Neural cell (in vitro differentiated cells): ENCODE measurements around the gene PRRG3. TPM values are rescaled to one million over a fixed set of nuclear protein-coding genes. Genes with fewer than 3 reads are reported as not detected.

ENCODE experiments used
- H2AFZ ChIP-seq: fragments of 200-600, 300-800 bp; sonication (generic), shearing (Covaris generic); 2 replicates; pipeline ENCODE4 v1.6.0; 2014; ENCODE audit warnings: low read depth, mild to moderate bottlenecking, antibody characterized with exemption, low read length, moderate library complexity
- H3F3A ChIP-seq: fragments of 200-600 bp; shearing (Covaris generic); 2 replicates; pipeline ENCODE4 v1.6.1; 2016; ENCODE audit warnings: mild to moderate bottlenecking, moderate library complexity, mixed read lengths, antibody characterized with exemption, low read length; ENCODE audit not compliant: insufficient read depth, poor library complexity, severe bottlenecking
- H3K27ac ChIP-seq: fragments of 200-600, 300-800 bp; sonication (generic), shearing (Covaris generic); 2 replicates; pipeline ENCODE4 v1.5.1; 2014; ENCODE audit warnings: mild to moderate bottlenecking, low read length, moderate library complexity
- H3K27me3 ChIP-seq: fragments of 300-800, 200-600 bp; sonication (generic), shearing (Covaris generic); 2 replicates; pipeline ENCODE4 v1.6.0; 2014; ENCODE audit warnings: mild to moderate bottlenecking, low read depth, low read length, moderate library complexity; ENCODE audit not compliant: insufficient read depth
- H3K36me3 ChIP-seq: fragments of 300-800, 200-600 bp; sonication (generic), shearing (Covaris generic); 2 replicates; pipeline ENCODE4 v1.5.1; 2014; ENCODE audit warnings: mild to moderate bottlenecking, antibody characterized with exemption, low read length, moderate library complexity; ENCODE audit not compliant: insufficient read depth
- H3K4me2 ChIP-seq: fragments of 300-800, 200-600 bp; sonication (generic), shearing (Covaris generic); 2 replicates; pipeline ENCODE4 v1.6.0; 2014; ENCODE audit warnings: mild to moderate bottlenecking, low read length
- H3K4me3 ChIP-seq: fragments of 300-800, 200-600 bp; sonication (generic), shearing (Covaris generic); 2 replicates; pipeline ENCODE4 v1.5.1; 2014; ENCODE audit warnings: mild to moderate bottlenecking, low read length, moderate library complexity
- H3K79me2 ChIP-seq: fragments of 200-600 bp; shearing (Covaris generic); replicated peaks from 2 replicates; pipeline ENCODE4 v1.6.0; 2014; ENCODE audit warnings: mild to moderate bottlenecking, low read length, moderate library complexity; ENCODE audit not compliant: insufficient read depth
- H3K9ac ChIP-seq: fragments of 300-800, 200-600 bp; sonication (generic), shearing (Covaris generic); 2 replicates; pipeline ENCODE4 v1.6.1; 2016; ENCODE audit warnings: mild to moderate bottlenecking, low read length, mixed read lengths
- H3K9me2 ChIP-seq: fragments of 200-600 bp; shearing (Covaris generic); 2 replicates; pipeline ENCODE4 v1.6.1; 2016; ENCODE audit warnings: mild to moderate bottlenecking, low read length, mixed read lengths; ENCODE audit not compliant: insufficient read depth
- H3K9me3 ChIP-seq: fragments of 200-600, 300-800 bp; sonication (generic), shearing (Covaris generic); 2 replicates; pipeline ENCODE4 v1.6.1; 2016; ENCODE audit warnings: mild to moderate bottlenecking, mixed run types, low read length, moderate library complexity, mixed read lengths
- H4K20me1 ChIP-seq: fragments of 200-600 bp; shearing (Covaris generic); 2 replicates; pipeline ENCODE4 v1.6.1; 2016; ENCODE audit warnings: mild to moderate bottlenecking, mixed run types; ENCODE audit not compliant: insufficient read depth
- EP300 ChIP-seq: fragments of 450-650 bp; conservative IDR thresholded peaks from 2 replicates; pipeline ENCODE4 v1.6.1; 2014; ENCODE audit warnings: antibody characterized with exemption, mild to moderate bottlenecking, moderate library complexity; ENCODE audit not compliant: poor library complexity, severe bottlenecking
- EZH2 ChIP-seq: fragments of 200-600, 300-800 bp; shearing (Covaris generic), sonication (generic); IDR thresholded peaks from 2 replicates; pipeline ENCODE4 v1.6.1; 2014; ENCODE audit warnings: antibody characterized with exemption, low read length, borderline replicate concordance, mild to moderate bottlenecking; ENCODE audit not compliant: insufficient read depth, poor library complexity, severe bottlenecking
- MXI1 ChIP-seq: fragments of 450-650 bp; conservative IDR thresholded peaks from 2 replicates; pipeline ENCODE4 v1.6.1; 2014; ENCODE audit warnings: antibody characterized with exemption, mild to moderate bottlenecking; ENCODE audit not compliant: poor library complexity, severe bottlenecking
- POLR2AphosphoS5 ChIP-seq: IDR thresholded peaks from 2 replicates; pipeline ENCODE4 v1.6.1; 2012
- RAD21 ChIP-seq: fragments of 450-650 bp; conservative IDR thresholded peaks from 2 replicates; pipeline ENCODE4 v1.6.1; 2014; ENCODE audit warnings: antibody characterized with exemption, mild to moderate bottlenecking, moderate library complexity
- SMC3 ChIP-seq: fragments of 450-650 bp; conservative IDR thresholded peaks from 2 replicates; pipeline ENCODE4 v1.6.1; 2014; ENCODE audit warnings: antibody characterized with exemption, mild to moderate bottlenecking, moderate library complexity; ENCODE audit not compliant: poor library complexity
- TAF1 ChIP-seq: IDR thresholded peaks from 2 replicates; pipeline ENCODE4 v1.6.1; 2012; ENCODE audit warnings: low read depth
- polyA plus RNA-seq: library from polyadenylated mRNA; depleted of rRNA; stranded (reverse); fragments of >200 nt; gene quantifications from 2 replicates; pipeline ENCODE4 v1.2.3, GENCODE V29; 2014
- TF ChIP-seq, protein P1 (sequence below): IDR thresholded peaks from 2 replicates; pipeline ENCODE4 v1.6.1; 2012; ENCODE audit warnings: borderline replicate concordance
- TF ChIP-seq, protein P2 (sequence below): fragments of 450-650 bp; IDR thresholded peaks from 2 replicates; pipeline ENCODE4 v1.5.1; 2014; ENCODE audit warnings: antibody characterized with exemption, mild to moderate bottlenecking, moderate library complexity; ENCODE audit not compliant: poor library complexity, severe bottlenecking

The PRRG3 gene
- polyA plus RNA-seq, 1 donor from 2014 or later: not detected

- Histone ChIP-seq H3K4me3 (no peak overlapping the region), H3K9ac (no peak overlapping the region), H3K27ac (no peak overlapping the region), H3K36me3 (no peaks in the 10 kb centered on the region), H3K4me2 (no peak overlapping the region), H3K27me3 (no peaks in the 10 kb centered on the region), H3F3A (no peaks in the 10 kb centered on the region), H3K79me2 (no peaks in the 10 kb centered on the region), H2AFZ (no peak overlapping the region), H3K9me2 (no peaks in the 10 kb centered on the region), H4K20me1 (no peaks in the 10 kb centered on the region), H3K9me3 (no peaks in the 10 kb centered on the region)
- TF ChIP-seq RAD21 (no peak), EP300 (no peak), TAF1 (no peak), MXI1 (no peak), EZH2 (no peak), SMC3 (no peak), POLR2AphosphoS5 (no peak)
- TF ChIP-seq, protein P1, sequence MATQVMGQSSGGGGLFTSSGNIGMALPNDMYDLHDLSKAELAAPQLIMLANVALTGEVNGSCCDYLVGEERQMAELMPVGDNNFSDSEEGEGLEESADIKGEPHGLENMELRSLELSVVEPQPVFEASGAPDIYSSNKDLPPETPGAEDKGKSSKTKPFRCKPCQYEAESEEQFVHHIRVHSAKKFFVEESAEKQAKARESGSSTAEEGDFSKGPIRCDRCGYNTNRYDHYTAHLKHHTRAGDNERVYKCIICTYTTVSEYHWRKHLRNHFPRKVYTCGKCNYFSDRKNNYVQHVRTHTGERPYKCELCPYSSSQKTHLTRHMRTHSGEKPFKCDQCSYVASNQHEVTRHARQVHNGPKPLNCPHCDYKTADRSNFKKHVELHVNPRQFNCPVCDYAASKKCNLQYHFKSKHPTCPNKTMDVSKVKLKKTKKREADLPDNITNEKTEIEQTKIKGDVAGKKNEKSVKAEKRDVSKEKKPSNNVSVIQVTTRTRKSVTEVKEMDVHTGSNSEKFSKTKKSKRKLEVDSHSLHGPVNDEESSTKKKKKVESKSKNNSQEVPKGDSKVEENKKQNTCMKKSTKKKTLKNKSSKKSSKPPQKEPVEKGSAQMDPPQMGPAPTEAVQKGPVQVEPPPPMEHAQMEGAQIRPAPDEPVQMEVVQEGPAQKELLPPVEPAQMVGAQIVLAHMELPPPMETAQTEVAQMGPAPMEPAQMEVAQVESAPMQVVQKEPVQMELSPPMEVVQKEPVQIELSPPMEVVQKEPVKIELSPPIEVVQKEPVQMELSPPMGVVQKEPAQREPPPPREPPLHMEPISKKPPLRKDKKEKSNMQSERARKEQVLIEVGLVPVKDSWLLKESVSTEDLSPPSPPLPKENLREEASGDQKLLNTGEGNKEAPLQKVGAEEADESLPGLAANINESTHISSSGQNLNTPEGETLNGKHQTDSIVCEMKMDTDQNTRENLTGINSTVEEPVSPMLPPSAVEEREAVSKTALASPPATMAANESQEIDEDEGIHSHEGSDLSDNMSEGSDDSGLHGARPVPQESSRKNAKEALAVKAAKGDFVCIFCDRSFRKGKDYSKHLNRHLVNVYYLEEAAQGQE: no peak
- TF ChIP-seq, protein P2, sequence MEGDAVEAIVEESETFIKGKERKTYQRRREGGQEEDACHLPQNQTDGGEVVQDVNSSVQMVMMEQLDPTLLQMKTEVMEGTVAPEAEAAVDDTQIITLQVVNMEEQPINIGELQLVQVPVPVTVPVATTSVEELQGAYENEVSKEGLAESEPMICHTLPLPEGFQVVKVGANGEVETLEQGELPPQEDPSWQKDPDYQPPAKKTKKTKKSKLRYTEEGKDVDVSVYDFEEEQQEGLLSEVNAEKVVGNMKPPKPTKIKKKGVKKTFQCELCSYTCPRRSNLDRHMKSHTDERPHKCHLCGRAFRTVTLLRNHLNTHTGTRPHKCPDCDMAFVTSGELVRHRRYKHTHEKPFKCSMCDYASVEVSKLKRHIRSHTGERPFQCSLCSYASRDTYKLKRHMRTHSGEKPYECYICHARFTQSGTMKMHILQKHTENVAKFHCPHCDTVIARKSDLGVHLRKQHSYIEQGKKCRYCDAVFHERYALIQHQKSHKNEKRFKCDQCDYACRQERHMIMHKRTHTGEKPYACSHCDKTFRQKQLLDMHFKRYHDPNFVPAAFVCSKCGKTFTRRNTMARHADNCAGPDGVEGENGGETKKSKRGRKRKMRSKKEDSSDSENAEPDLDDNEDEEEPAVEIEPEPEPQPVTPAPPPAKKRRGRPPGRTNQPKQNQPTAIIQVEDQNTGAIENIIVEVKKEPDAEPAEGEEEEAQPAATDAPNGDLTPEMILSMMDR: no peak
These were observed 47.1 kb downstream of the PRRG3 start for GRCh38 chrX:151742311-151742710.

- no peak overlapping the region for H3K9ac ChIP-seq
- no peaks in the 10 kb centered on the region for H3K27me3 ChIP-seq
- H3K9me2 ChIP-seq: no peaks in the 10 kb centered on the region
- no peaks in the 10 kb centered on the region for H3K9me3 ChIP-seq
- no peaks in the 10 kb centered on the region for H3K36me3 ChIP-seq
- H2AFZ ChIP-seq: no peak overlapping the region
- no peak overlapping the region for H3K4me3 ChIP-seq
- TF ChIP-seq, protein P1: no peak
- TF ChIP-seq EZH2 (no peak), POLR2AphosphoS5 (no peak)
- no peaks in the 10 kb centered on the region for H3K79me2 ChIP-seq
- no peak overlapping the region for H3K27ac ChIP-seq
- H3F3A ChIP-seq: no peaks in the 10 kb centered on the region
- no peak overlapping the region for H3K4me2 ChIP-seq
- no peaks in the 10 kb centered on the region for H4K20me1 ChIP-seq
These were observed 48.6 kb downstream of the PRRG3 start for GRCh38 chrX:151743651-151744470.
